HAP-1 (cell line): ENCODE data around the gene TMEM80.
A peak's percentile ranks its signal among the peaks of the same experiment; 100 is the strongest.
"Not testable (repeated sequence)": the region's sequence is repeated elsewhere in the genome, so short reads cannot be mapped to it uniquely, and the experiment has no call there.

Source experiments
- DNase-seq, 2 experiments: peaks; one replicate each; pipeline ENCODE4 v3.0.0-alpha.2; 2016 to 2020; ENCODE audit warnings: low spot score in 2 of 2
- H3K27me3 ChIP-seq: fragments of 250-450 bp; sonication (Bioruptor Pico); 2 replicates; pipeline ENCODE4 v1.5.1; 2020; ENCODE audit warnings: low read depth, mild to moderate bottlenecking, moderate library complexity
- H3K36me3 ChIP-seq: fragments of 250-450 bp; sonication (Bioruptor Pico); replicated peaks from 2 replicates; pipeline ENCODE4 v1.5.1; 2020; ENCODE audit warnings: mild to moderate bottlenecking
- H3K4me1 ChIP-seq: fragments of 250-450 bp; sonication (Bioruptor Pico); 2 replicates; pipeline ENCODE4 v1.5.1; 2020; ENCODE audit warnings: mild to moderate bottlenecking
- H3K4me3 ChIP-seq: fragments of 250-450 bp; sonication (Bioruptor Pico); 2 replicates; pipeline ENCODE4 v1.5.1; 2020; ENCODE audit warnings: mild to moderate bottlenecking, moderate library complexity
- H3K9me3 ChIP-seq: fragments of 250-450 bp; sonication (Bioruptor Pico); 2 replicates; pipeline ENCODE4 v1.5.1; 2020; ENCODE audit warnings: mild to moderate bottlenecking, moderate library complexity
- in situ Hi-C: fragments of 300-500 bp; cut with MboI; formaldehyde crosslinking; loops from 3 replicates; pipeline ENCODE4 v1.14.3; 2020; ENCODE audit warnings: low sequenced_read_pairs, inconsistent platforms, mixed read lengths

The TMEM80 gene

DNA sequence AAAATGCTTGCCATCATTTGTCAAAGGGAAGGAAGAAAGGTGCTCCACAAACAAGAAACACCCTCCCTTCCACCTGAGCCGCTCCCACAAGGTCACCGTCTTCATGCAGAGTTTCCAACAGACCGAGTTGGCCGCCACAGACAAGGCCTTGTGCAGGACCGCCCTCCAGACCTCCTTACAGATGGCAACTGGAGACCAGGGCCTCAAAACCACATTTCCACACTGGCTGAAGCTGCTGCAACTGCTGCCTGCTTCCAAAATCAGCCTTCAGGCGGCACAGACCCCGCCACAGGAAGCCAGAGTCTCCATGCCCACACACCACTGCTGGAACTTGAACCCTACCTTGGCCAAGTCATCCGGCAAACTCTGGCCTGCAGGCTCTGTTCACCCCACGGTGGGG, 6.9 kb upstream of the TMEM80 start:
- Histone ChIP-seq H3K36me3 (peaks cover 62% of the 10 kb centered on the region), H3K27me3 (no peaks in the 10 kb centered on the region)
- in situ Hi-C loops = no loop called here

DNA sequence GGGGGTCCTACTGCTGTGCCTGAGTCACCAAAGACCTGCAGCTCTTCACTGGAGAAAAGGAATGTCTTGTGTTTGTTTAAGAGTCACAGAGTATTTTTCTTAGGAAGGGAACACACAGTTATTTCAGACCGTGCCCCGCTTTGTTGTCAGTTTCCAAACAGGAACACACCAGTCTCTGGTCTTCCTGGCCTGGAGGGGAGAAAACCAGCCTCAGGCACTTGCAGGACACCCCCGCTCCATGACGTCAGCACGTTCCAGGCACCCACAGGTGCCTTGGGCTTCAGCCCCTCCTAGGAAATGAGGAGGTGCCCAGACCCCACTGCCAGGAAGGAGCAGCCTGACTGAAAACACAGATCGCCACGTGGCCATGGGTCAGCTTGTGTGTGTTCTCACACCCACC, 6.0 kb upstream of the TMEM80 start:
- Histone ChIP-seq H3K36me3 (peaks cover 55% of the 10 kb centered on the region), H3K4me3 (no peak overlapping the region), H3K9me3 (no peaks in the 10 kb centered on the region), H3K27me3 (no peaks in the 10 kb centered on the region), H3K4me1 (peaks cover 3% of the 10 kb centered on the region; the same call in 1 of the 2 replicates)
- in situ Hi-C loops = no loop called here
- DNase-seq = no peak

More for the DNA sequence above, 6.9 kb upstream of the TMEM80 start:
- no peaks in the 10 kb centered on the region for H3K9me3 ChIP-seq
- peaks cover 3% of the 10 kb centered on the region; the same call in 1 of the 2 replicates for H3K4me1 ChIP-seq
- no peak for DNase-seq
- no peak overlapping the region for H3K4me3 ChIP-seq

DNA sequence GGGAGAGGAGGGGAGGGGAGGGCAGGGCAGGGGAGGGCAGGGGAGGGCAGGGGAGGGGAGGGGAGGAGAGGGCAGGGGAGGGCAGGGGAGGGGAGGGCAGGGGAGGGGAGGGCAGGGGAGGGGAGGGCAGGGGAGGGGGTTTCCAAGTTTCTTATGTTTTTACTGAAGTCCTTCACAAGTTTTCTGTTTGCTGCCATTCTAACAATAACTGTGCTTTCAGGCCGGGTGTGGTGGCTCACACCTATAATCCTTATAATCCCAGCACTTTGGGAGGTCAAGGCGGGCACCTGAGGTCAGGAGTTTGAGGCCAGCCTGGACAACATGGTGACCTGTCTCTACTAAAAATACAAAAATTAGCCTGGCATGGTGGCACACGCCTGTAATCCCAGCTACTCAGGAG, 5.4 kb upstream of the TMEM80 start:
- H3K27me3 ChIP-seq, in situ Hi-C loops, H3K9me3 ChIP-seq, H3K4me3 ChIP-seq, DNase-seq, H3K4me1 ChIP-seq: not testable (repeated sequence)
- H3K36me3 ChIP-seq = peaks cover 51% of the 10 kb centered on the region

DNA sequence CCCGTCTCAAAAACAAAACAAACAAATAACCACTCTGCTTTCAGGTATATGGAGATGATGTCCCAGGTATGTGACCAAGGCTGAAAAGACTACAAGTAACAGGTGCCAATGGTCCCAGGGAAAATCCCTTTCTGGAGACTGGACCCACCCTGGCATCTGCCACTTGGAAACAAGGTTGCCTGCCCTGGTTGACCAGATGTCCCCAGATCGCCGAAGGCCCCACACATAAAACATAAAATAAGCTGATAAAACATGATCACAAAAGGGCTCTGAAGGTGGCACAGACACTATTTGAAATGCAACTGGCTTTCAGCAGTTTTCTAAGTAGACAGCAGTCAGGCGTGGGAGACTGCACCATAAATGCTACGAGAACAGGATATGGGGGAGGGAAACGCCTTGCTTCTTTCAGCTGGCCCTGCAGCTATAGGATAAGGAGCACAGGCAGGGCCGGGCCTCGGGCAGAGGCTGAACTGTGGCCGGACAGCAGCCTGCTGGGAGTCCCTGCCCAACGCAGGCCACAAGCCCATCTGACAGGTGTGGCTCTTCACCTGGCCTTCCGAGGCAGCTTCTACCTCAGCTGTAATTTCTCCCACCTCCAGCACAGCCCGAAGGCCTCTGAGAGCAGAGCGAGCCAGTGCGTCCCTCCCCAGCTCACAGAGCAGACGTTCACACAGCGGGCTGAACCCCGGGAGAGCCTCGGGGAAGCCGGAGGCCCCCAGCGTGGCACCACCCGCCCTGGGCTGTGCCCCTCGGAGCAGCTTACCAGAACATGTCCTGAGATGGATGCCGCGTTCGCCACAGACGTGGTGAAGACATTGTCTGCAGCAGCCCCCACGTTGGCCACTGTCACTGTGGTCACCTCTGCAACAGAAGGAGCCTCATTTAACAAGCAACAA, 4.6 kb upstream of the TMEM80 start:
- H3K4me3 ChIP-seq = no peak overlapping the region
- peaks cover 3% of the 10 kb centered on the region; the same call in 1 of the 2 replicates for H3K4me1 ChIP-seq
- H3K27me3 ChIP-seq = no peaks in the 10 kb centered on the region
- in situ Hi-C loops = no loop called here
- H3K9me3 ChIP-seq = no peaks in the 10 kb centered on the region
- DNase-seq = no peak
- H3K36me3 ChIP-seq = peaks cover 45% of the 10 kb centered on the region

DNA sequence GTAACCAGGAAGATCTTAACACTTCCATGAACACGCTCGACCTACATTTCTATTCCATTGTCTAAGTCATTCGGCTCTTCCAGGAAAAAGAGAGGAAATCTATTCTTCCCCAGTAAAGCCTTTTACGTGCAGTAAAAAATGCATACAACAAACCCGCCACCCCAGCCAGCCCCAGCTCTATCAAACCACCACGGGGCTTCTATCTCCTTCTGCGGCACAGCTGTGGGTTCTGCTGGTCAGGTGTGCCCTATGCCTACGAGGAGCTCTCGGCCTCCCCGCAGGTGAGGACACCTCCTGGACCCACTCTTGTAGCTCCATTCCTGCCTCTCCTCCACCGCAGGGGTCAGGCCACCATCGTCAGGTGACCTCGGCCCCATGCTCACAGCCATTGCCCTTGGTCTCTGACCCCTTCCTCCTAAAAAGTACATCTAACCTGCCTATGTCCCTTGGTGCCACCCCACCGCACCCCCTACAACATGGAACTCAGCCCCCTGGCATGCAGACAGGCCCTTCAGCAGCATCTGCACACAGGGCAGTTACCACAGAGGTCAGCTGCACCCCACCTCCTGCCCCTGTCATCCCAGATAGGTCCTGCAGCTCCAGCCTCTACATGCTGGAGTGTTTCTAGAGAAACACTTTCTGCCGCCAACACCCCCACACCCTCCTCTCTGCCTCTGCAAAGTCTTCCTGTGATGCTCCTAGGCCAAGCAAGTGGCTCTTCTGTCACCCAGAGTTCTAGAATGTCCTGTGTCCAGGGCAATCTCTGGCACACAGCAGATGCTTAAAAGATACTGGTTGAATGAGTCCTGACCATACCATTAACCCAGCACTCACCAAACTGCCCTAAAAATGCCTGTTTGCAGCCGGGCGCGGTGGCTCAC, 3.7 kb upstream of the TMEM80 start:
- in situ Hi-C loops = no loop called here
- Histone ChIP-seq H3K27me3 (no peaks in the 10 kb centered on the region), H3K9me3 (no peaks in the 10 kb centered on the region), H3K36me3 (peaks cover 36% of the 10 kb centered on the region), H3K4me1 (peaks cover 3% of the 10 kb centered on the region; the same call in 1 of the 2 replicates), H3K4me3 (no peak overlapping the region)
- DNase-seq = no peak

DNA sequence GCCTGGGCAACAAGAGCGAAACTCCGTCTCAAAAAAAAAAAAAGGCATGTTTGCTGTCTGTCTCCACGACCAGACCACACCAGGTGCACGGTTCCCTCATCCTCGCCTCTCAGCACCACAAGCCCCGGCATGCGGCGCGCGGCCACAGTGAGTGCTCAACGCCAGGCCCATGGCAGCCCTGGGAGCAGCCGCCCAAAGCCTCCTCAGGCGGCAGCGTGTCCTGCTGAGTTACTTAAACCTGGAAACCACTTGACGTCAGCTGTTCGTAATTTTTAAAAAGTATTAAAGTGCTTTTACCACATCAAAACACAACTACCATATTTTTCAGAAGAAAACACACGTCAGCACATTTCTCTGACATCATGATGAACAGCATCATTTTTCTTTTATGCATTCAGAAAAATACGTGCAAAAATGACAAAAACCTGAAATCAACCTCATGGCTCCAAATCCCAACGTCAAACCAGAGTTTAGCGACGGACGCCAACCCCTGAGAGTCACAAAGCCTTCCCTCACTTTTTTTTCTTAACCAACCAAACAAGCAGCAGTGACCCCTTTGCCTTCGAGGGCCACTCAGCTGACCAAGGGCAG, 2.7 kb upstream of the TMEM80 start:
- Histone ChIP-seq H3K4me1 (peaks cover 6% of the 10 kb centered on the region), H3K36me3 (peaks cover 27% of the 10 kb centered on the region), H3K9me3 (no peaks in the 10 kb centered on the region), H3K4me3 (peak overlapping the region; percentile 92), H3K27me3 (no peaks in the 10 kb centered on the region)
- DNase-seq = no peak
- in situ Hi-C loops = no loop called here

DNA sequence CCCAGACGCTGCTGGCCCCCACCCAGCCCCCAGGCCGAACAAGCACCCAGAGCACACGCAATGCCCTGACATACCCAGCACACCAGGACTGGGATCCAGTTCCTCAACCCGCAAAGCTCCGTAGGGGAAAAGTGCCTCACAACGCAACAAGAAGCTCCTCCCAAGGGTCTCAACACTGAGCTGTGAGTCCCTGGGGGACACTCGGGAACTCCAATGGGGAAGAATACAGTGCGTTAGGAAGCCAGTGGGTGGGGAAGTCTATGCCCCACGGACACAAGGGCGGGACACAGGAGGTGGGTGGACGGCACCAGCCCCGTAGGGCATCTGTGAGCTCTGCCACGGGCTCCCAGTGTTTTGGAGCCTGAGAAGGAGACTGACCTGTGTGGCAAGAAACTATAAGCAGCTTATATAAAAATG, 2.2 kb upstream of the TMEM80 start:
- in situ Hi-C loops = no loop called here
- Histone ChIP-seq H3K27me3 (no peaks in the 10 kb centered on the region), H3K4me1 (peaks cover 6% of the 10 kb centered on the region), H3K9me3 (no peaks in the 10 kb centered on the region), H3K36me3 (peaks cover 22% of the 10 kb centered on the region), H3K4me3 (peak overlapping the region; percentile 92)
- DNase-seq = peak; percentile 57 to 73

DNA sequence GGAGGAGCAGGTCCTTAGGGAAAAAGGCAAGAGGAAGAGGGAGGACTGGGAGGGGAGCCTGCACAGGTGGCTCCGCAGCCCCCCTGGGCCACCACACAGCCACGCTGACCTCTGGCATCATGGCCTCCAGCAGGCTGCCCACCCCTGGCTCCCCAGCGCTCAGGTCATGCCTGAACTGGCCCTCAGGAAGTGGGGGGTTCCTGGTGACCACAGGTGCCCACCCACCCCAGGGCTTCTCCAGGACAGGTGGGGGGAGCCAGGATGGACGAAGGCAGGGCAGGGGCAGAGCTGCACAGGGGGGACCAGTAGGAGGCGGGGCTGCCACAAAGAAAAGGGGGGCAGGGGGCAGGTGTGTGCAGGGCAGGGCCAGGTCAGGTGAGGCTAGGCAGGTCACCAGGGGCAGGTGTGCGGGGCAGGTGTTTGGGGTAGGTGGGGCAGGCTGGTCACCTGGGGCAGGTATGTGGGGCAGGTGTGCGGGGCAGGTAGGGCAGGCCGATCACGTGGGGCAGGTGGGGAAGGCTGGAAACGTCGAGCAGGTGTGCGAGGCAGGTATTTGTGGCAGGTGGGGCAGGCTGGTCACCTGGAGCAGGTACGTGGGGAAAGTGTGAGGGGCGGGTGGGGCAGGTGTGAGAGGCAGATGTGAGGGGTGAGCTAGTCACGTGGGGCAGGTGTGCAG, 1.6 kb upstream of the TMEM80 start:
- in situ Hi-C loops = no loop called here
- no peak for DNase-seq
- Histone ChIP-seq H3K27me3 (no peaks in the 10 kb centered on the region), H3K4me1 (peaks cover 6% of the 10 kb centered on the region), H3K9me3 (no peaks in the 10 kb centered on the region), H3K4me3 (peak overlapping the region; percentile 92), H3K36me3 (peaks cover 17% of the 10 kb centered on the region)

DNA sequence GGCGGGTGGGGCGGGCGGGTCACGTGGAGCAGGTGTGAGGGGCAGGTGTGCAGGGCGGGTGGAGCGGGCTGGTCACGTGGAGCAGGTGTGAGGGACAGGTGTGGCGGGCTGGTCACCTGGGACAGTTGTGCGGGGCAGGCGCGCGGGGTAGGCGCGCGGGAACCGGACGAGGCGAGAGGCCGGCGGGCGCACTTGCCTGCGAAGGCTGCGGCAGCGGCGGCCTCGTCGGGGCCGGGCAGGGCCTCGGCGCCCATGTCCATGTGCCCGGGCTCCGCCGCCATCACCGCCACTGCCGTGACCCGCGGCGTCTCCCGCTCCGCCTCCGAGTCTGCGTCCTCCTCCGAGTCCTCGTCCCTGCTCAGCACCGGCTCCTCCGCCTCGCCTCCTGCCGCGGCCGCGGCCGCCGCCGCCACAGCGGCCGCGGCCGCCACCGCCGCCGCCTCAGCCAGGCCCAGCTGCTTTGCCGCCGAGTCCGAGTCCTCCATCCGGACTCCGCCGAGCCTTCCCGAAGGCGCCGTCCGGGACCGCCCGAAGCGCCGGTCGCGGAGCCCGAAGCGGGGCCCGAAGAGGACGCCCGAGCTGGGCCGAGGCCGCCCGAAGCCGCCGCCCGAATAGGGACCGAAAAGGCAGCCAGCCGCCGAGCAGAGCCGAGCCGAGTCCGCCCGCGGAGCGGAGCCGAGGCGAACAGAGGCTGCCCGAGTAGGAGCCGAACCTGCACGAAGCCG, 891 bp upstream of the TMEM80 start, which contains the start of gene DEAF1:
DEAF1 (minus strand) TSS at position 660 of the 725 bp plus-strand sequence; CDS start at position 485, 175 bp downstream.
- peak within 1 kb of the TSS; percentile 92 for H3K4me3 ChIP-seq
- peaks cover 12% of the 10 kb centered on the region for H3K36me3 ChIP-seq
- in situ Hi-C loops = no loop called here

DNA sequence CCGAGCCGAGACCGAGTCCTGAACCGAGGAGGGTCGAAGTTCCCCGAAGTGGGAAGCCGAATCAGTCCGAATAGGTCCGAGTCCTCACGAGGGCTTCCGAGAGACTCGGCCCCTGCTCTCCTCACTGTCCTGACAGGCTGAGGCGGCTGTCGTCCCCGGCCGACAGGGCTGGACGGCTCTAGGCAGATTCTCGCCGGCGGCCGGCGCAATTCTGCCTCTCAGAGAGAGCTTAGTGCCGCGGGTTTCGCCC, 403 bp upstream of the TMEM80 start:
- in situ Hi-C loops = no loop called here
- DNase-seq = no peak
- Histone ChIP-seq H3K9me3 (no peaks in the 10 kb centered on the region), H3K4me1 (peaks cover 6% of the 10 kb centered on the region), H3K4me3 (peak overlapping the region; percentile 92), H3K36me3 (peaks cover 10% of the 10 kb centered on the region; the same call in 1 of the 2 replicates), H3K27me3 (no peaks in the 10 kb centered on the region)

More for the DNA sequence above, 891 bp upstream of the TMEM80 start, which contains the start of gene DEAF1:
- peak; percentile 91 to 99 for DNase-seq
- Histone ChIP-seq H3K4me1 (peaks cover 6% of the 10 kb centered on the region), H3K9me3 (no peaks in the 10 kb centered on the region), H3K27me3 (no peaks in the 10 kb centered on the region)

DNA sequence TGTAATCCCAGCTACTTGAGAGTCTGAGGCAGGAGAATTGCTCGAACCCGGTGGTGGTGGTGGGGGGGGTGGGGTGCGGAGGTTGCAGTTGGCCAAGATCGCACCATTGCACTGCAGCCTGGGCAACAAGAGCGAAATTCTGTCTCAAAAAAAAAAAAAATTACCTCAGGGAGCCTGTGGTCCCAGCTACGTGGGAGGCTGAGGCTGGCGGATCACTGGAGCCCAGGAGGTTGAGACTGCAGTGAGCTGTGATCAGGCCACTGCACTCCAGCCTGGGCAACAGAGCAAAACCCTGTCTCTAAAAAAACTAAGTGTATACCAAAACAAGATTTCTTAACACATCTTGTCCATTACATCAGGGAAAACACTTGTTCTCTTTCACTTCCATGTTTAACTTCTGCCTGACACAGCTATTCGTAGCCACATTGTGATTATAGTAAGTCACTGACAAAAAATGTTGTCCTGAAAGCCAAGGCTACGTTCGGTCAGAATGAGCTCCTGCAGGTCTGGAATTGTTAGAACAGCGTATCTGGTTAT, 1.4 kb downstream of the TMEM80 start:
- H3K27me3 ChIP-seq = no peaks in the 10 kb centered on the region
- peaks cover 6% of the 10 kb centered on the region for H3K4me1 ChIP-seq
- in situ Hi-C loops = no loop called here
- H3K4me3 ChIP-seq = peak overlapping the region; percentile 92; the same call in 1 of the 2 replicates
- no peaks in the 10 kb centered on the region for H3K9me3 ChIP-seq
- no peak for DNase-seq
- no peaks in the 10 kb centered on the region; the same call in 1 of the 2 replicates for H3K36me3 ChIP-seq

DNA sequence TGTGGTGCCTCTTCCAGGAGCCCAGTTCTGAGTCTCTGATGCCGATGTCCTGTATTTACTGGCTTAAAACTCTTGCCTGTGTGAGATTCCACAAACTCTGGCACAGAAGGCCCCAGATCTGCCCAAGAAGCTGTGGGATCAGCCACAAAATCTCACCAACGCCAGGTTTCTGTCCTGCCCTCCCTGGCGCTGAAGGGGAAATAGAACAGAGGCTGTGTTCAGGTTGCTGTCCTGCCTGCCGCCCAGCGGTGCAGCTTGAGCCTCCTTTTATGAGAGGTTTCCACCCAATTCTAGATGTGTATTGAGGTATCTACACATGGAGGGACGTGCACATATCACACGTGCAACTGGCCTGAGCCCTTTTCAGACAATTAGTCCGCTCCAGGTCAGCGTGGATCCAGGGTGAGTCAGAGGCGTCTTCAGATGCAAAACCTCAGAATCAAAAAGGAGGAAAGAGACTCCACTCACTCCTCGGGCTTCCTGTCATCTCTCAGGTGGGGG, 2.2 kb downstream of the TMEM80 start:
- Histone ChIP-seq H3K27me3 (no peaks in the 10 kb centered on the region), H3K9me3 (no peaks in the 10 kb centered on the region), H3K4me3 (no peak overlapping the region), H3K36me3 (peaks cover under 1% of the 10 kb centered on the region; the same call in 1 of the 2 replicates), H3K4me1 (peaks cover 6% of the 10 kb centered on the region)
- DNase-seq = no peak
- in situ Hi-C loops = no loop called here
